Heart left ventricle (tissue), 13 donors: ENCODE data around the gene N4BP2L2.

Experiments
- POLR2A ChIP-seq, 2 donors: fragments of 450-650 bp; IDR thresholded peaks; one replicate each; pipeline ENCODE4 v1.6.1; 2017; ENCODE audit warnings: antibody characterized with exemption in 2 of 2, mild to moderate bottlenecking in 2 of 2, moderate library complexity in 2 of 2
- TF ChIP-seq, protein P1 (sequence below), 12 donors: fragments of 200-600 bp; sonication (generic) in 4 of 12; IDR thresholded peaks; one replicate each; pipeline versions ENCODE4 v1.5.0 to v1.8.0; 2018 to 2022; ENCODE audit warnings: antibody characterized with exemption in 12 of 12, mild to moderate bottlenecking in 5 of 12
- donor health status: ischemic (EF 13 %, LVEDD 7.1; RV severe dilation, severe dysfunction).
- donor health status: DM: no; HTN: yes; CAD: no.
- donor health status: DM: no; HTN: no; CAD: no.
- donor health status: ischemic (EF 25% LVEDD 6.9; RV normal size, moderate dysfunction).
- donor health status: ischemic (EF 25% LVEDD 5.7; RV mildly dilated, moderate dysfunction).
- donor health status: ischemic (EF 35%, LVEDD 5.7; RV mildly dilated, moderate dysfunction).
- donor health status: nonischemic (EF 11% LVEDD 7.7; RV severe dilation, severe dysfunction).
- donor health status: DM: yes; HTN: yes; CAD: no.
- donor health status: PGD.
- donor health status: ischemic (EF 29% LVEDD 5.4; RV normal size, mild dysfunction).
- donor health status: nonischemic (EF 23%, LVEDD 6.1; RV moderate dilation, normal function).

GRCh38 chr13:32426990-32427851, 111.4 kb downstream of the N4BP2L2 start:
- TF ChIP-seq, protein P1, sequence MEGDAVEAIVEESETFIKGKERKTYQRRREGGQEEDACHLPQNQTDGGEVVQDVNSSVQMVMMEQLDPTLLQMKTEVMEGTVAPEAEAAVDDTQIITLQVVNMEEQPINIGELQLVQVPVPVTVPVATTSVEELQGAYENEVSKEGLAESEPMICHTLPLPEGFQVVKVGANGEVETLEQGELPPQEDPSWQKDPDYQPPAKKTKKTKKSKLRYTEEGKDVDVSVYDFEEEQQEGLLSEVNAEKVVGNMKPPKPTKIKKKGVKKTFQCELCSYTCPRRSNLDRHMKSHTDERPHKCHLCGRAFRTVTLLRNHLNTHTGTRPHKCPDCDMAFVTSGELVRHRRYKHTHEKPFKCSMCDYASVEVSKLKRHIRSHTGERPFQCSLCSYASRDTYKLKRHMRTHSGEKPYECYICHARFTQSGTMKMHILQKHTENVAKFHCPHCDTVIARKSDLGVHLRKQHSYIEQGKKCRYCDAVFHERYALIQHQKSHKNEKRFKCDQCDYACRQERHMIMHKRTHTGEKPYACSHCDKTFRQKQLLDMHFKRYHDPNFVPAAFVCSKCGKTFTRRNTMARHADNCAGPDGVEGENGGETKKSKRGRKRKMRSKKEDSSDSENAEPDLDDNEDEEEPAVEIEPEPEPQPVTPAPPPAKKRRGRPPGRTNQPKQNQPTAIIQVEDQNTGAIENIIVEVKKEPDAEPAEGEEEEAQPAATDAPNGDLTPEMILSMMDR (IDR thresholded peaks at IDR 0.05): no peak
- TF ChIP-seq POLR2A (IDR thresholded peaks at IDR 0.05): no peak
